Neural progenitor cell (in vitro differentiated cells): Measurements from ENCODE around the gene ZNF800. TPM values are rescaled to one million over a fixed set of nuclear protein-coding genes. Genes with fewer than 3 reads are reported as not detected.

Experiments
- DNase-seq: peaks from one replicate; pipeline ENCODE4 v3.0.0-alpha.2; 2016; ENCODE audit warnings: low spot score
- H2AFZ ChIP-seq: fragments of 200-600 bp; sonication (generic); replicated peaks from 2 replicates; pipeline ENCODE4 v1.6.1; 2016; ENCODE audit warnings: antibody characterized with exemption
- H3F3A ChIP-seq: fragments of 200-600 bp; sonication (generic); 2 replicates; pipeline ENCODE4 v1.6.1; 2016; ENCODE audit warnings: antibody characterized with exemption, low read depth
- H3K27ac ChIP-seq: fragments of 200-600 bp; sonication (generic); 2 replicates; pipeline ENCODE4 v1.5.1; 2016; ENCODE audit warnings: mild to moderate bottlenecking
- H3K27me3 ChIP-seq: fragments of 200-600 bp; sonication (generic); 2 replicates; pipeline ENCODE4 v1.6.1; 2016; ENCODE audit warnings: mild to moderate bottlenecking, moderate library complexity
- H3K36me3 ChIP-seq: fragments of 200-600 bp; sonication (generic); 2 replicates; pipeline ENCODE4 v1.5.1; 2016
- H3K4me1 ChIP-seq: fragments of 200-600 bp; sonication (generic); 2 replicates; pipeline ENCODE4 v1.6.1; 2016; ENCODE audit warnings: mixed run types
- H3K4me2 ChIP-seq: fragments of 200-600 bp; sonication (generic); 2 replicates; pipeline ENCODE4 v1.6.1; 2016
- H3K4me3 ChIP-seq: fragments of 200-600 bp; sonication (generic); 2 replicates; pipeline ENCODE4 v1.5.1; 2016
- H3K79me2 ChIP-seq: fragments of 200-600 bp; sonication (generic); 2 replicates; pipeline ENCODE4 v1.6.1; 2016; ENCODE audit warnings: low read depth
- H3K9ac ChIP-seq: fragments of 200-600 bp; sonication (generic); 2 replicates; pipeline ENCODE4 v1.6.1; 2016
- H3K9me3 ChIP-seq: fragments of 200-600 bp; sonication (generic); 2 replicates; pipeline ENCODE4 v1.5.1; 2016; ENCODE audit warnings: low read depth
- H4K20me1 ChIP-seq: fragments of 200-600 bp; sonication (generic); 2 replicates; pipeline ENCODE4 v1.6.1; 2016; ENCODE audit warnings: low read depth
- H3K27ac Mint-ChIP-seq: 3 replicates; pipeline ENCODE4 v1.8.0; 2021; ENCODE audit warnings: mixed read lengths
- H3K27me3 Mint-ChIP-seq: 2 replicates; pipeline ENCODE4 v1.8.0; 2022; ENCODE audit warnings: low read depth, mild to moderate bottlenecking, inconsistent platforms, moderate library complexity, mixed read lengths; ENCODE audit not compliant: insufficient read depth
- H3K36me3 Mint-ChIP-seq: 3 replicates; pipeline ENCODE4 v1.8.0; 2021; ENCODE audit warnings: mixed read lengths
- H3K4me1 Mint-ChIP-seq: 3 replicates; pipeline ENCODE4 v1.8.0; 2021; ENCODE audit warnings: mixed read lengths
- H3K4me3 Mint-ChIP-seq: 3 replicates; pipeline ENCODE4 v1.8.0; 2021; ENCODE audit warnings: mild to moderate bottlenecking, moderate library complexity, mixed read lengths
- H3K9me3 Mint-ChIP-seq: 3 replicates; pipeline ENCODE4 v1.8.0; 2020; ENCODE audit warnings: mixed read lengths
- EZH2 ChIP-seq: fragments of 200-600 bp; sonication (generic); IDR thresholded peaks from 2 replicates; pipeline ENCODE4 v1.6.1; 2017; ENCODE audit warnings: antibody characterized with exemption, mild to moderate bottlenecking, moderate library complexity
- EZH2phosphoT487 ChIP-seq: fragments of 200-600 bp; sonication (generic); IDR thresholded peaks from 2 replicates; pipeline ENCODE4 v1.6.1; 2017; ENCODE audit warnings: antibody characterized with exemption
- total RNA-seq: library from RNA; depleted of rRNA; stranded (reverse); fragments of >200 nt; gene quantifications from 2 replicates; pipeline ENCODE4 v1.2.3, GENCODE V29; 2015; ENCODE audit warnings: low replicate concordance
- TF ChIP-seq, protein P1 (sequence below): fragments of 200-600 bp; sonication (generic); IDR thresholded peaks from 2 replicates; pipeline ENCODE4 v1.5.1; 2017; ENCODE audit warnings: antibody characterized with exemption, mild to moderate bottlenecking

The ZNF800 gene
- total RNA-seq, 1 donor from 2014 or later = 26.0 TPM

DNA sequence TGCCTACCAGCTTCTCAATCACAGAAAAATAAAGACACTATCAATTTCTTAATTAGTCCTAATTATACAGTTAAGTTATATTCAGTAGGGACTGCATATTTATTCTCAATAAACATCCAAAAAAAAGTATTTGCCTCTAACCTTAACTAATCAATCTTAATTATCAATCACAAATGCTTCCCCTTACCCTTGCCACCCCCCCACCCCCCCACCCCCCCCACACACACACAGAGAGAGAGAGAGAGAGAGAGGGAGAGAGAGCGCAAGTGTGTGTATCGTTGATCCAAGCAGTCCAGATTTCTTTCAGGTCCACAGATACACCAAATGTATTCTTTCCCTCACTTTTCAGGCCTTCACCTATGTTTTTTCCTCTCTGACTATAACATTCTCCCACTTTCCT lies 12.9 kb downstream of the ZNF800 start:
- Histone ChIP-seq H3K27me3 (no peaks in the 10 kb centered on the region), H3K79me2 (no peaks in the 10 kb centered on the region), H3K4me2 (no peak overlapping the region), H3K9me3 (no peaks in the 10 kb centered on the region), H3F3A (no peaks in the 10 kb centered on the region), H3K9ac (no peak overlapping the region), H3K27ac (no peak overlapping the region), H4K20me1 (no peaks in the 10 kb centered on the region), H3K4me1 (no peaks in the 10 kb centered on the region), H3K36me3 (no peaks in the 10 kb centered on the region), H3K4me3 (no peak overlapping the region), H2AFZ (no peak overlapping the region)
- Mint-ChIP-seq H3K27ac (no peak overlapping the region), H3K4me3 (no peak overlapping the region), H3K27me3 (no peaks in the 10 kb centered on the region), H3K4me1 (no peaks in the 10 kb centered on the region), H3K36me3 (peaks cover 3% of the 10 kb centered on the region), H3K9me3 (no peaks in the 10 kb centered on the region)
- DNase-seq = no peak
- TF ChIP-seq EZH2 (no peak), EZH2phosphoT487 (no peak)
- TF ChIP-seq, protein P1, sequence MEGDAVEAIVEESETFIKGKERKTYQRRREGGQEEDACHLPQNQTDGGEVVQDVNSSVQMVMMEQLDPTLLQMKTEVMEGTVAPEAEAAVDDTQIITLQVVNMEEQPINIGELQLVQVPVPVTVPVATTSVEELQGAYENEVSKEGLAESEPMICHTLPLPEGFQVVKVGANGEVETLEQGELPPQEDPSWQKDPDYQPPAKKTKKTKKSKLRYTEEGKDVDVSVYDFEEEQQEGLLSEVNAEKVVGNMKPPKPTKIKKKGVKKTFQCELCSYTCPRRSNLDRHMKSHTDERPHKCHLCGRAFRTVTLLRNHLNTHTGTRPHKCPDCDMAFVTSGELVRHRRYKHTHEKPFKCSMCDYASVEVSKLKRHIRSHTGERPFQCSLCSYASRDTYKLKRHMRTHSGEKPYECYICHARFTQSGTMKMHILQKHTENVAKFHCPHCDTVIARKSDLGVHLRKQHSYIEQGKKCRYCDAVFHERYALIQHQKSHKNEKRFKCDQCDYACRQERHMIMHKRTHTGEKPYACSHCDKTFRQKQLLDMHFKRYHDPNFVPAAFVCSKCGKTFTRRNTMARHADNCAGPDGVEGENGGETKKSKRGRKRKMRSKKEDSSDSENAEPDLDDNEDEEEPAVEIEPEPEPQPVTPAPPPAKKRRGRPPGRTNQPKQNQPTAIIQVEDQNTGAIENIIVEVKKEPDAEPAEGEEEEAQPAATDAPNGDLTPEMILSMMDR = no peak

DNA sequence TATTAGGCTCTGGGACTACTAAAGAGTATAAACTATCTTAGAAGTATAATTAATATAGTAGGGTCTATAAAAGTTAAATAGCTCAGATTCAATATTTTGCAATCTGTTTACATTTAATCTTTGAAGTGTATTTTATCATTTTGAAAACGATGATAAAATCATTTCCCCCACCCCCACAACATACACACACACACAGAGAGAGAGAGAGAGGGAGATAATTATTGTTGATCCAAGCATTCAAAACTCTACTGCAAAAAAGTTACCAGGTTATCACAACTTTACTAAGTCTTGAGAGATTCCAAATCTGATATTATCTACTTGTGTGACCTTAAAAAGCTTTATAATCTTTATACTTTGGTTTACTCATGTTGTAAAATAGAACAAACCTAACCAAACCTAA lies 14.0 kb downstream of the ZNF800 start:
- no peak overlapping the region for H3K4me2 ChIP-seq
- Mint-ChIP-seq H3K9me3 (no peaks in the 10 kb centered on the region), H3K36me3 (peaks cover 6% of the 10 kb centered on the region), H3K27me3 (no peaks in the 10 kb centered on the region), H3K4me3 (no peak overlapping the region), H3K4me1 (no peaks in the 10 kb centered on the region), H3K27ac (no peak overlapping the region)
- no peak for DNase-seq
- H3K4me1 ChIP-seq = no peaks in the 10 kb centered on the region
- no peak overlapping the region for H3K4me3 ChIP-seq
- no peaks in the 10 kb centered on the region for H3F3A ChIP-seq
- no peaks in the 10 kb centered on the region for H3K9me3 ChIP-seq
- TF ChIP-seq EZH2phosphoT487 (no peak), EZH2 (no peak)
- TF ChIP-seq, protein P1 = no peak
- H4K20me1 ChIP-seq = no peaks in the 10 kb centered on the region
- H3K79me2 ChIP-seq = no peaks in the 10 kb centered on the region
- H2AFZ ChIP-seq = no peak overlapping the region
- H3K36me3 ChIP-seq = no peaks in the 10 kb centered on the region
- no peak overlapping the region for H3K9ac ChIP-seq
- no peaks in the 10 kb centered on the region for H3K27me3 ChIP-seq
- H3K27ac ChIP-seq = no peak overlapping the region

DNA sequence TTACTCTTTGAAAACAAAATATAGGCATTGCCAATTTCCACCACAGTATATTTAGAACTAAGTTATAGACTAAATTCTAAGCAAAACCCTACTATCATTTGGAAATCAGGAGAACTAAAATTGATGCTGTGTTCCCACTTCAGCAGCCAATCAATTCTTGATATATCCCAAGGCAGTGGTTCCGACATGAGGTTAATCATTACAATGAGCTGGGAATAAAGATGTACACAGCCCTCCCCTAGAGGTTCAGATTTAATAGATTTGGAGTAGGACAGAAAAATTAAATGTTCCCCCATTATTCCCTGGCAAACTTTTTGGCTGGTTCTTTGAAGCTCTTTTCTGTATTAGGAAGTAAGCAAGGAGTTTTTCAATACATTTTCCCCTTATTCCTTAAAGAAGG lies 15.1 kb downstream of the ZNF800 start:
- no peak for DNase-seq
- no peaks in the 10 kb centered on the region for H3K9me3 Mint-ChIP-seq
- H3K4me3 Mint-ChIP-seq = no peak overlapping the region
- Histone ChIP-seq H3K9me3 (no peaks in the 10 kb centered on the region), H3K4me2 (no peak overlapping the region), H3K27me3 (no peaks in the 10 kb centered on the region), H3K36me3 (no peaks in the 10 kb centered on the region), H3K79me2 (no peaks in the 10 kb centered on the region), H4K20me1 (no peaks in the 10 kb centered on the region), H3K4me1 (no peaks in the 10 kb centered on the region), H3K9ac (no peak overlapping the region), H3F3A (no peaks in the 10 kb centered on the region), H3K27ac (no peak overlapping the region), H2AFZ (no peak overlapping the region), H3K4me3 (no peak overlapping the region)
- H3K36me3 Mint-ChIP-seq = peaks cover 6% of the 10 kb centered on the region
- H3K27me3 Mint-ChIP-seq = no peaks in the 10 kb centered on the region
- H3K27ac Mint-ChIP-seq = no peak overlapping the region
- no peaks in the 10 kb centered on the region for H3K4me1 Mint-ChIP-seq
- TF ChIP-seq EZH2phosphoT487 = no peak
- TF ChIP-seq, protein P1 = no peak
- TF ChIP-seq EZH2 = no peak

DNA sequence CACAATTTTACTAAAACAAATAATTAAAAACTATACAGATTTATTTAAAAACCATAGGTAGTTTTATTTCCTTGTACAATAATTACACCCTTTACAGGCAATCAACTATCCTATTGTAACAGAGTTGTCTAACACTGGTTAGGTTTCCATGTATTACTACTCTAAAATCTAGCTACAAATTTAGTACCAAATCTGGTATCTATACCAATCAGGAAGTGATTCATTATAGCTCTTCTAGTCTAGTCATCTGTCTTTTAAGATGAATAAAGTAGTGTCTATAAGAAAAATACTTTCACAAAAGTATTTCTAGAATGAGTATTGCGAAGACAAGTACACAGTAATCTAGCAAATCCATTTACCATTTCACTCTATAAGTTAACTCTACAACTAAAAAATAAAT lies 16.9 kb downstream of the ZNF800 start:
- Mint-ChIP-seq H3K36me3 (peaks cover 8% of the 10 kb centered on the region), H3K27ac (no peak overlapping the region), H3K4me3 (no peak overlapping the region), H3K9me3 (no peaks in the 10 kb centered on the region), H3K27me3 (no peaks in the 10 kb centered on the region), H3K4me1 (no peaks in the 10 kb centered on the region)
- no peaks in the 10 kb centered on the region for H3K79me2 ChIP-seq
- H3F3A ChIP-seq = no peaks in the 10 kb centered on the region
- no peaks in the 10 kb centered on the region for H3K36me3 ChIP-seq
- DNase-seq = no peak
- no peaks in the 10 kb centered on the region for H3K9me3 ChIP-seq
- no peaks in the 10 kb centered on the region for H3K27me3 ChIP-seq
- no peak overlapping the region for H3K27ac ChIP-seq
- TF ChIP-seq, protein P1 = no peak
- no peak for TF ChIP-seq EZH2phosphoT487
- TF ChIP-seq EZH2 = no peak
- no peaks in the 10 kb centered on the region for H4K20me1 ChIP-seq
- no peak overlapping the region for H3K4me2 ChIP-seq
- H3K4me1 ChIP-seq = no peaks in the 10 kb centered on the region
- no peak overlapping the region for H2AFZ ChIP-seq
- no peak overlapping the region for H3K9ac ChIP-seq
- H3K4me3 ChIP-seq = no peak overlapping the region
